GM20000 (cell line): ENCODE results near the gene CSF2RB.

ENCODE experiments used
- DNase-seq: peaks from one replicate; pipeline ENCODE4 v3.0.0; 2012; ENCODE audit warnings: low spot score
- TF ChIP-seq, protein P1 (sequence below): IDR thresholded peaks from 2 replicates; pipeline ENCODE4 v1.5.1; 2012; ENCODE audit warnings: mild to moderate bottlenecking, control low read depth; ENCODE audit errors: extremely low read depth, missing control alignments

Gene CSF2RB

DNA sequence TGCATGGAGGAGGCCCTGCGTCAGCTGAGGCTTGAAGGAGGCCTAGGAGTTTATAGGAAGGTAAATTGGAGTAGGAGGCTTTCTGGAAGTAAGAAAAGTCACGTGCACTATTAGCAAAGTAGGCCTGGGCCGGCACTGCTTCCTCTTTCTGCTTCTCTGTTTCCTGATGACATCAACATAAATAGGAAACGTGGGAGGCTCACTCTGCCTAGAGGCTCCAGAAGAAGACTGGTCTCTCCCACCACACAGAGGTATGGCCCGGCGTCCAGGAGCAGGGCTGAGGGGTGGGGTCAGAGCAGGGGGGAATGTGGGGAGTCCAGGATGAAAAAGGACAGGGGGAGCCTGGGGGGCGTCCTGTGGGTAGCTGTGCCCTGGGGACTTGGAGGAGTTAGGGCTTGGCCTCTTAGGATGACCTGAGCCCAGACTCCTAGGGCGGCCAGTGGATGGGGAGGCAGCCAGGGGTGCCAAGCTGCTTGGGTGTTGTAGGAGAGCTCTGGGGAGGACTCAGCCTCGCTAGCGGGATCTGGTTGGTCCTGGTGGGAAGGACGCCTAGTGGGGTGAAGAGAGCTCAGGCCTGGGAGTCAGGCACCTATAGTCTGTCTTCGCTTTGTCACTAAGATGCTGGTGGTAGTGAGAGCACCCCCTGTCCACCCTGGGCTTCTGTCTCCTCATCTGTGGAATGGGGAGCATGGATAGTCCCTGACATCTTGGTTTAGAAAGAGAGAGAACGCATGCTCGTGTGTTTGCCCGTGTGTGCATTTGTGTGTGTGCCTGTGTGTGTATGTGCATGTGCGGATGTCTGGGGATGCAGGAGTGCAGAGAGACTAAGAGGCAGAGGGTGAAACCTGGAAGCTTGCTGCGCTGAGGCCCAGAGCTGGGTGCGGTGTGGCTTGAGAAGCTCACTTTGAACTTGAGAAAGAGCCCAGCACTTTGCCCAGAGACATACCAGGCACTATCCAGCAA, at the start of gene CSF2RB:
TSS of gene CSF2RB (plus strand) at position 202 of the 963 bp plus-strand sequence. CDS start 8,580 bp downstream, outside the sequence.
- peak; percentile 50 for DNase-seq
- TF ChIP-seq, protein P1, sequence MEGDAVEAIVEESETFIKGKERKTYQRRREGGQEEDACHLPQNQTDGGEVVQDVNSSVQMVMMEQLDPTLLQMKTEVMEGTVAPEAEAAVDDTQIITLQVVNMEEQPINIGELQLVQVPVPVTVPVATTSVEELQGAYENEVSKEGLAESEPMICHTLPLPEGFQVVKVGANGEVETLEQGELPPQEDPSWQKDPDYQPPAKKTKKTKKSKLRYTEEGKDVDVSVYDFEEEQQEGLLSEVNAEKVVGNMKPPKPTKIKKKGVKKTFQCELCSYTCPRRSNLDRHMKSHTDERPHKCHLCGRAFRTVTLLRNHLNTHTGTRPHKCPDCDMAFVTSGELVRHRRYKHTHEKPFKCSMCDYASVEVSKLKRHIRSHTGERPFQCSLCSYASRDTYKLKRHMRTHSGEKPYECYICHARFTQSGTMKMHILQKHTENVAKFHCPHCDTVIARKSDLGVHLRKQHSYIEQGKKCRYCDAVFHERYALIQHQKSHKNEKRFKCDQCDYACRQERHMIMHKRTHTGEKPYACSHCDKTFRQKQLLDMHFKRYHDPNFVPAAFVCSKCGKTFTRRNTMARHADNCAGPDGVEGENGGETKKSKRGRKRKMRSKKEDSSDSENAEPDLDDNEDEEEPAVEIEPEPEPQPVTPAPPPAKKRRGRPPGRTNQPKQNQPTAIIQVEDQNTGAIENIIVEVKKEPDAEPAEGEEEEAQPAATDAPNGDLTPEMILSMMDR, result no peak

DNA sequence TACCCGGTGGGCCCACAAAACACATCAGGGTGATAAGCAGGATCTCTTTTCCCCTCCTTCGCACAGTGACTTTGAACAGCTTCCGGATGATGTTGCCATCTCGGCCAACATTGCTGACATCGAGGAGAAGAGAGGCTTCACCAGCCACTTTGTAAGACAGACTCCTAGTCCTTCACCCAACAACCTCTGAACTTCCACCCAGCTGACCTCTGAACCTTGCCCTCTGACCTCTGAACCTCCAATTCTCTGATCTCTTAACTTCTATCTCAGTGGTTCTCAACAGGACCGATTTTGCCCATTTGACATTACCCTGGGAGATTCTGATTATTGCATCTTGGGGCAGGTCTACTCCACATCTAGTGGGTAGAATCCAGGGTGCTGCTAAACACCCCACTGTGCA, 49.4 kb upstream of the CSF2RB start:
- TF ChIP-seq, protein P1, result no peak
- no peak for DNase-seq

DNA sequence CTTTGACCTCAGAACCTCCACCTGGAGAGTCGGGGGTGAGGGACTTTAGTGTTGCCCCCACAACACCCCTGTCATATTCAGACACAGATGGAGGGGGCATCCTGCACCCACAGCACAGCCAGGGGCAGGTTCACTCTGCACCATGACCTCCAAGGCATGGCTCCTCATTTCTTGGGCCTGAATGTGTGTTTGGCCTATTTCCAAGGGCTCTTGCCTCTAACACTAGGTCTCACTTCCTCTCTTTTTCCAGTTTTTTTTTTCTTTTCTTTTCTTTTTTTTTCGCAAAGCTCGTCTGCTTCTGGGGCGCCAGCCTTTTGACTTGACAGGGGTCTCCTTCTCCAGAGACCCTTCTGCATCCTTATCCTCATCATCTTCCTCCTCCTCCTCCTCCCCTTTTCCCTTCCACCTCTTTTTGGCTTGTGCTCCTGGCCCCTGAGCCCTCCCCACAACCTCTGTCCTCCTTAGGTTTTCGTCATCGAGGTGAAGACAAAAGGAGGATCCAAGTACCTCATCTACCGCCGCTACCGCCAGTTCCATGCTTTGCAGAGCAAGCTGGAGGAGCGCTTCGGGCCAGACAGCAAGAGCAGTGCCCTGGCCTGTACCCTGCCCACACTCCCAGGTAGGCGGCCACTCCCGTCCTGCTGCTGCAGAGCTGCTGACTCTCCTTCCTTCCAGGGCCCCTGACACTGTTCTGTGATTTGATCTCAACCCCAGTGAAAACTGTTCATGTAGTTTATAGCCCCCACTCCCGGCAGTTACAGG, 48.8 kb upstream of the CSF2RB start:
- no peak for DNase-seq
- TF ChIP-seq, protein P1, result no peak

DNA sequence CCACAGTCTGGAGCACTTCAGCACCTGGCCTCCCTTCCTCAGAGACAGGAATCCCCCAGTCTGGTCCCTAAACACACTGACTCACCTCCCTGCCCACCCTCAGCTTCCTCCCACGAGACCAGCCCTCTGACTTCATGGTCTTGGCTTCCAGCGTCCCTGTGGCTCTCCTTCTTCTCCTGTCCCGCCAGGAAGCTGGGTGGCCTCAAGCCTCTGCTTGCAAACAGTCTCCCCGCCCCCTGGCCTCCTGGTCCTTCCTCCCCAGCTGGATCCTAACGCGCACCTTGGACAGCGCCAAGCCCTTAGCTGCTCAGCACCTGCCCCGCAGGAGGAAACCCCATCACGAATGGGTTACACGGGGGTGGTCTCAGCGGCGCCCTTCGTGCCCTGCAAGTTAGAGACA, 48.1 kb upstream of the CSF2RB start:
- TF ChIP-seq, protein P1, result no peak
- no peak for DNase-seq

DNA sequence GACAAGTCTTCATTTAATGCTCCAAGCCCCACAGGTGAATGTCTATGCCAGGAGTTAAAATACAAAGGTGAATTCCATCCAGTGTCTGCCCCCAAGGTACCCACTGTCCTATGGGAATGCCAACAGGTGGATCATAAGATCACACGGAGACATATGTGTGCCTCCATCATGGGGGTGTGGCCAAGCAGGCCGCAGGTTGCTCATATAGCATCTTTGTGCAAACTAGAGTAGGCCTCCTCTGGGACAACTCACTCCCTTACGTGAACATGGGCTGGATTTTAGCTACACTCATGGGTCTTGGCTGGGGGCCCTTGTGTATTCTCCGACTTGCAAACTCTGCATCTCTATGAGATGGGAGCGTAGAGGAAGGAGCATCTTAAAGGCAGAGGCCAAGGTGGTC, 45.7 kb upstream of the CSF2RB start:
- no peak for DNase-seq
- TF ChIP-seq, protein P1, result no peak

DNA sequence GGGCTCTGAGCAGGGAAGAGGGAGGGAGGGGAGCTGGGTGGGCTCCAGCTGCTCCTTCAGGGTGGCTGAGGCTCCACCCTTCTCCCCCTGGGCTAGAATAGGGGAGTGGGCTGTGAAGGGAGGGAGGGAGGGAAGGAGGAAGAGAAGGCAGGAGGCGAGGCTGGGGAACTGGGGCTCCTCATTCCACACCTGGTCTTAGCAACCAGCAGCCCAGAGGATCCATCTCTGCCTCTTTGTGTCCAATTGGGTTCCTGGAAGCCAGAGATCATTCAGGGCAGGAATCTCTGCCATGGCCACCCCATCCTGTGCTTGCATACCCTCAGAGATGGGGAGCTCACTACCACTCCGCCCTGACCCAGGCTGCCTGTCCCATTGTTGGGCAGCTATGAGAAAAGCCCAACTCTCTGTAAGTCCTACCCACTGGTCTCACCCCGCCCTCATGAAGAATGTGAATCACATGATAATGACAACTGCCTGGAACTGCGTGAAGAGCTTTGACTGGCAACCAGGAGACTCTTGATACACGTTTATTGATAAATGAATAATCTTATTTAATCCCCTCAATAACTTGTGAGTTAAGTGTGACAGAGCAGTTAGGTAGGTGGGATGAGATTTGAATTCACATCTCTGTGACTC, 44.8 kb upstream of the CSF2RB start:
- DNase-seq, result no peak
- TF ChIP-seq, protein P1, result no peak
